ENCODE measurements around the gene ELL.

ELL gene

GRCh38 chr19:18487576-18488402, 34.1 kb downstream of the ELL start:
- ATAC-seq (replicated peaks) (no peak), DNase-seq (no peak)
- Mint-ChIP-seq H3K27ac (peak overlapping the region; percentile 72 to 96), H3K9me3 (no peaks in the 10 kb centered on the region), H3K36me3 (ENCODE audit: insufficient read depth) (peaks cover 82% of the 10 kb centered on the region), H3K4me1 (ENCODE audit: low read depth in 2 of 2) (peaks cover 65 to 85% of the 10 kb centered on the region in 2 donors), H3K27me3 (no peaks in the 10 kb centered on the region), H3K4me3 (peak overlapping the region in 1 of 2 donors; percentile 74)

- ATAC-seq (replicated peaks) (no peak), DNase-seq (no peak)
- Mint-ChIP-seq H3K27ac (peak overlapping the region; percentile 85 to 96), H3K4me3 (peak overlapping the region; percentile 63 to 74), H3K36me3 (ENCODE audit: insufficient read depth) (peaks cover 76% of the 10 kb centered on the region), H3K27me3 (no peaks in the 10 kb centered on the region), H3K4me1 (ENCODE audit: low read depth in 2 of 2) (peaks cover 68 to 80% of the 10 kb centered on the region in 2 donors), H3K9me3 (no peaks in the 10 kb centered on the region)
Measured at GRCh38 chr19:18486746-18487145, 35.1 kb downstream of the ELL start.

DNA sequence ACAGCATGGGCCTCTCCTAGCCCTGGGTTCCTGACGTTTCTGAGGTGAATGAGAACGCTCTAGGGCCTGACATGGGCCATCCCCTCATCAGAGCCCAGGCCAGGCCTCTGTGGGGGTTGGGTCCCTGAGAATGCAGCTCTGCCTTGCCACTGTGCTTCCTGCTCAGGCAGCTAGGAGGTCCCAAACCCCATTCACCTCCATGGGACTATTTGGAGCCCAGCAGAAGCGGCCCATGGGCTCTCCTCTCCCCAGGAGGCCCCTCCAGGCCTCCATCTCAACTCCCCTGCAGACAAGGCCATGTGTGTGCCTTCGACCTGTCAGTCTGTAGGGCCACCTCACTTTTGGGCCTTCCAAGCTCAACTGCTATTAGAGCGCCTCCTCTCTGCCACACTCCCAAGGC, 36.9 kb downstream of the ELL start:
- Mint-ChIP-seq H3K9me3 (no peaks in the 10 kb centered on the region), H3K4me3 (peak overlapping the region; percentile 63 to 74), H3K27ac (peak overlapping the region; percentile 88 to 96), H3K36me3 (ENCODE audit: insufficient read depth) (peaks cover 73% of the 10 kb centered on the region), H3K27me3 (no peaks in the 10 kb centered on the region), H3K4me1 (ENCODE audit: low read depth in 2 of 2) (peaks cover 72 to 86% of the 10 kb centered on the region in 2 donors)
- ATAC-seq (replicated peaks) = no peak
- no peak for DNase-seq

- Mint-ChIP-seq H3K9me3 (no peaks in the 10 kb centered on the region), H3K27ac (peak overlapping the region; percentile 88 to 96), H3K27me3 (no peaks in the 10 kb centered on the region), H3K36me3 (ENCODE audit: insufficient read depth) (peaks cover 72% of the 10 kb centered on the region), H3K4me1 (ENCODE audit: low read depth in 2 of 2) (peaks cover 74 to 85% of the 10 kb centered on the region in 2 donors), H3K4me3 (peak overlapping the region; percentile 44 to 74)
- no peak for ATAC-seq (replicated peaks)
- no peak for DNase-seq
Measured at GRCh38 chr19:18483119-18483890, 38.6 kb downstream of the ELL start.

DNA sequence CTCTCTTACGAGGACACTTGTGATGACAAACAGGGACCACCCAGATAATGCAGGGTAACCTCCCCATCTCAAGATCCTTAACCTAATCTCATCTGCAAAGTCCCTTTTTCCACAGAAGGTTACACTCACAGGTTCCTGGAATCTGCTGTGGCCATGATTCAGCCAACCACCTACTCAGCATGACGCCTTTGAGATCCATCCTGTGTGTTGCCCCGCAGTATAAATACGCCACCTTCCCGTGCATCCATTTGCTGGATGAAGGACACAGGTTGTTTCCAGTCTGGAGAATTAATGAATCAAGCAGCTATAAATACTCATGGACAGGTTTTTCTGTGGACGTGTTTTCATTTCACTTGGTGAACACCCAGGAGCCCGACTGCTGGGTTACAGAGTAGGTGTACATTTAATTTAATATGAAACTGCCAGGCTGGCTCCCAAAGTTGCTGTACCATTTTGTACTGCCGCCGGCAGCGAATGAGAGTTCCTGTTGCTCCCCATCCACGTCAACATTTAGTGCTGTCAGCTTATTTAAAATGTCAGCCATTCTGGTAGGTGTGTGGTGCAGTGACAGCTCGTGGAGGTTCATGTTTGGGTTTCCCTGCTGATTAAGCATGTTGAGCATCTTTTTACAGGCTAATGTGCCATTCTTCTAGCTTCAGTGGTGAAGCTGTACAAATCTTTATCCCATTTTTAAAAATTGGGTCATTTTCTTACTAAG, 40.2 kb downstream of the ELL start:
- Mint-ChIP-seq H3K9me3 (no peaks in the 10 kb centered on the region), H3K27ac (peak overlapping the region; percentile 49 to 96), H3K36me3 (ENCODE audit: insufficient read depth) (peaks cover 72% of the 10 kb centered on the region), H3K27me3 (no peaks in the 10 kb centered on the region), H3K4me3 (peak overlapping the region; percentile 12 to 41), H3K4me1 (ENCODE audit: low read depth in 2 of 2) (peaks cover 71 to 85% of the 10 kb centered on the region in 2 donors)
- DNase-seq (no peak), ATAC-seq (replicated peaks) (no peak)

DNA sequence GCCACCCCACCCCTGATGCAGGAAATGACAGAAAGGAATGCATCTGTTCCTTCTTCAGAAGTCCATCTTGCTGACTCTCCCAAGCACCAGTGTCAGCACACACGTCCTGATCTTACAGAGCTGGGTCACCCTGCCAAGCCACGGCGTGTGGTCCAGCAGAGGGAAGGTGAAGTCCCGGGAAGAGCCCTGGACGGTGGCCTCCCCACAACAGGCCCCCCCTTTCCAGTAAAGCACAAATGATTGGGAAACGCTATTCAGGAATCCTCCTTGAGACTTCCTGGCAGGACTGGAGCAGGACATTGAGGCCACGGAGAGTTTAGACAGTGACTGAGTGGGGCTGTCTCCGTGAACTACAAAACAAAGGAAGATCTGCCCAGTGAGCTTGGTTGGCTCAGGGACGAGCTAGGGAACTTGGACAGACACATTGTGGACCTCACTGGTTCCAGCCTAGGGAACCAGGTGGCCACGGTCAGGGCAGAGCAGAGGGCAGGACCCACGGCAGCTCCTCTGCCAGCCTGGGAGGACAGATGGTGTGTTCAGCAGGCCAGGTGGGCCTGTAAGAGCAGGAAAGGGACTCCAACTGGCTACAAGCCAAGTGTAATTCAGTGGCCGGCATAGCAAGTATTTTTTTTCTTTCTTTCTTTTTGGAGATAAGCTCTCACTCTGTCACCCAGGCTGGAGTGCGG, 41.7 kb downstream of the ELL start:
- ATAC-seq (replicated peaks) = no peak
- no peaks in the 10 kb centered on the region for H3K9me3 Mint-ChIP-seq
- H3K36me3 Mint-ChIP-seq (ENCODE audit: insufficient read depth) = peaks cover 74% of the 10 kb centered on the region
- H3K4me1 Mint-ChIP-seq (ENCODE audit: low read depth in 2 of 2) = peaks cover 77 to 81% of the 10 kb centered on the region in 2 donors
- no peak for DNase-seq
- peak overlapping the region; percentile 84 to 90 for H3K4me3 Mint-ChIP-seq
- peak overlapping the region; percentile 96 to 98 for H3K27ac Mint-ChIP-seq
- H3K27me3 Mint-ChIP-seq = no peaks in the 10 kb centered on the region

DNA sequence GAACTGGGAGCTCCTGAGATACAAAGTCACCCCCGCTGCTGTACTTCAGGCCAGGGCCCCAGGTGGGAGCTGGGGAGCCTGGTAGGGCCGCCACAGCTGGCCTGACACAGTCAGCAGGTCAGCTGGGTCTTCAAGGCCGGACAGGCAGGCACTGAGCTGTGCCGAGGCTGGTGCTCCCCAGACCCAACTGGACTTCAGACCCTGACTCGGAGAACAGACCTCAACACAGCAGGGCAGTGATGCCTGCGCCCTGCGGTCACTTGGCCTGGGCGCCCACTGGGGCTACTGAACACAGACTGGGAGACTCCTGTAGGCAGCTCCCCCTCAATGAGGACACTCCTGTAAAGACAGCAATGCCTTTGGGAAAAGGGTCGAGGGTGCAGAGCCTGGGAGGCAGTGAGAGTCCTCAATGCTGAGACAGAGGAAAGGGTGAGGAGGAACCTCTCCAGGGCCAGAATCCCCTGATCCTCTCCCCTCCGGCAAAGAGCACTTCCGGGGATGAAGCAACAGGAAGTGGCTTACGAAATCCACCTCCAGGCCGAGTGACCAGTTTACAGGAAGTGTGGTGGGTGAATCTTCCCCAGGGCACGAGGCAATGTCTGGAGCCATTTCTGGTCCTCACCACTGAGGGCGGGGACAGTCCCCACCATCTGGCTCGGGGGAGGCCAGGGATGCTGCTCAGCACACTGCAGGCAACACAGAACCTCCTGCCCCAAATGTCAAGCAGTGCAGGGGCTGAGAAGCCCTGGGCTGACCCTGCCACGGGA, 43.1 kb downstream of the ELL start:
- DNase-seq = peak; percentile 46 to 60 (median 56)
- Mint-ChIP-seq H3K9me3 (no peaks in the 10 kb centered on the region), H3K36me3 (ENCODE audit: insufficient read depth) (peaks cover 74% of the 10 kb centered on the region), H3K27me3 (no peaks in the 10 kb centered on the region), H3K4me1 (ENCODE audit: low read depth in 2 of 2) (peaks cover 80 to 83% of the 10 kb centered on the region in 2 donors), H3K4me3 (peak overlapping the region; percentile 84 to 90), H3K27ac (peak overlapping the region; percentile 96 to 98)
- ATAC-seq (replicated peaks) = peak; percentile 56

GRCh38 chr19:18477974-18478373, 43.9 kb downstream of the ELL start:
- H3K9me3 Mint-ChIP-seq = no peaks in the 10 kb centered on the region
- H3K27ac Mint-ChIP-seq = peak overlapping the region; percentile 96 to 98
- no peak for DNase-seq
- H3K27me3 Mint-ChIP-seq = no peaks in the 10 kb centered on the region
- H3K36me3 Mint-ChIP-seq (ENCODE audit: insufficient read depth) = peaks cover 73% of the 10 kb centered on the region
- peaks cover 78 to 87% of the 10 kb centered on the region in 2 donors for H3K4me1 Mint-ChIP-seq (ENCODE audit: low read depth in 2 of 2)
- ATAC-seq (replicated peaks) = no peak
- peak overlapping the region; percentile 84 to 90 for H3K4me3 Mint-ChIP-seq

DNA sequence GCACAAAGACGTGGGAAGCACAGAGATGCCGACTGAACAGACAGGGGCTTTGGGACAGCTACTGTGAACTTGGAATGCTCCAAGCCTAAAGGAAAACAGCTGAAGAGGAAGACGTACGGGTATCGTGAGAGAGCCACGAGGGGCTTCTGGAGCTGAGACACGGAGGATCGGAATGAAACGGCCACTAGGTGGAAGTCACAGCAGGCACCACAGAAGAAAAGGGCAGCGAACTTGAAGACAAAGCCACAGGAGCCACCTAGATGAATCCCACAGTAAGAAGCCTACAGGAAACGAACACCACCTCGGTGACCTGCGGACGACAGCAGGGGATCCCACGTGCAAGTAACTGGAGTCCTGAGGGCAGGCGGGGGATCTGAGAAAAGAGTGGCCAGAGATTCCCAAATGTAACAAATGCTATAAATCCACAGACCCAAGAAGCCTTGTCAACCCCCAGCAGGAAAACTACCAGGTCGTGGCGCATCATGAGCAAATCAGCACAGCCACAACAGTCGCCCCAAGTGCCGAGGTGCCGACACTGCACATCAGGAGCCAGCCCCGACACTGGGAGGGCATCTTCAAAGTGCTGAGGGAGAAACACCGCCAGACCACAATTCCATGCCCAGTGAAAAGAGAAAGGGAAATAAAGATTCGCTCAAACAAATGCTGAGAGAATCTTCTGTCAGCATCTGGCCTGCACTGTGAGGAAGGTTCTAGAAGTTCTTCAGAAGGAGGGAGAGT, 44.7 kb downstream of the ELL start:
- no peaks in the 10 kb centered on the region for H3K9me3 Mint-ChIP-seq
- peak overlapping the region; percentile 96 to 98 for H3K27ac Mint-ChIP-seq
- peaks cover 78% of the 10 kb centered on the region for H3K36me3 Mint-ChIP-seq (ENCODE audit: insufficient read depth)
- H3K27me3 Mint-ChIP-seq = no peaks in the 10 kb centered on the region
- DNase-seq (peak in 2 of 3 experiments; percentile 29 to 34), ATAC-seq (replicated peaks) (peak; percentile 19)
- H3K4me1 Mint-ChIP-seq (ENCODE audit: low read depth in 2 of 2) = peaks cover 76 to 84% of the 10 kb centered on the region in 2 donors
- peak overlapping the region; percentile 84 to 90 for H3K4me3 Mint-ChIP-seq

- ATAC-seq (replicated peaks) (no peak), DNase-seq (no peak)
- Mint-ChIP-seq H3K9me3 (no peaks in the 10 kb centered on the region), H3K4me1 (ENCODE audit: low read depth in 2 of 2) (peaks cover 77 to 80% of the 10 kb centered on the region in 2 donors), H3K36me3 (ENCODE audit: insufficient read depth) (peaks cover 79% of the 10 kb centered on the region), H3K27me3 (no peaks in the 10 kb centered on the region), H3K4me3 (peak overlapping the region; percentile 84 to 90), H3K27ac (peak overlapping the region; percentile 96 to 98)
Measured at GRCh38 chr19:18476507-18477041, 45.3 kb downstream of the ELL start.

DNA sequence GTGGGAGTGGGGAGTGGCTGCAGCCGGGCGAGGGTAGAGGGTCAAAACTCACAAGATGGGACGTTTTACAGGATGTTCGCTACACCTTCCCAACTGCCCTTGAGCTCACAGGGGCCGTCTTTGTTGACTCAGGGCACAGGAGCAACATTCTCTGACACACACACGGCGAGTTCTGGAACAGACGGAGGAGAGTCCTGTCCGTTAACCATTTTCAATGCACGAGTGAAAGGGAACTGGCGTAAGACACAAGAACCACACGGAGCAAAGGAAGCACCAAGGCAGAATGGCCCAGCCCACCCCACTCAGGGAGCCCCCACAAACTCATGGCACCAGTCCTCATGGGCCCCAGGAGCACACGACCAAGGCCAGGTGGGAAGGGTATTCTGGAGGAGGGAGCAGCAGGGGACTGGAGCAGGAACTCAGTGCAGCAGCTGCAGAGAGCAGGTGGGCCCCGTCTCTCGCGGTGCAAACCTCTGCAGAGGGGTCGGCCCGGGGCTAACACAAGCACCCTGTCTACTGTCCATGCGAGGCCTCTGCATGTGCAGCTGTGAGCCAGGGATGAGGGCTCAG, 46.0 kb downstream of the ELL start:
- Mint-ChIP-seq H3K27ac (peak overlapping the region; percentile 98 to 99), H3K9me3 (no peaks in the 10 kb centered on the region), H3K4me3 (peak overlapping the region; percentile 86 to 88), H3K36me3 (ENCODE audit: insufficient read depth) (peaks cover 81% of the 10 kb centered on the region), H3K4me1 (ENCODE audit: low read depth in 2 of 2) (peaks cover 70 to 72% of the 10 kb centered on the region in 2 donors), H3K27me3 (no peaks in the 10 kb centered on the region)
- ATAC-seq (replicated peaks) = no peak
- no peak for DNase-seq
